OCI-LY7 (cell line): ENCODE data around the gene RAD54L.
A peak's percentile ranks its signal among the peaks of the same experiment; 100 is the strongest.

Experiments used
- EZH2phosphoT487 ChIP-seq: fragments of 200-600 bp; sonication (generic); IDR thresholded peaks from 2 replicates; pipeline ENCODE4 v1.6.1; 2018; ENCODE audit warnings: low read depth, borderline replicate concordance, mild to moderate bottlenecking, mixed run types, antibody characterized with exemption, low read length, moderate library complexity, mixed read lengths
- TF ChIP-seq, protein P1 (sequence below): fragments of 200-600 bp; sonication (generic); conservative IDR thresholded peaks from 2 replicates; pipeline ENCODE4 v1.5.1; 2014; ENCODE audit warnings: mild to moderate bottlenecking, antibody characterized with exemption, low read length, moderate library complexity, mixed read lengths

- TF ChIP-seq, protein P1, sequence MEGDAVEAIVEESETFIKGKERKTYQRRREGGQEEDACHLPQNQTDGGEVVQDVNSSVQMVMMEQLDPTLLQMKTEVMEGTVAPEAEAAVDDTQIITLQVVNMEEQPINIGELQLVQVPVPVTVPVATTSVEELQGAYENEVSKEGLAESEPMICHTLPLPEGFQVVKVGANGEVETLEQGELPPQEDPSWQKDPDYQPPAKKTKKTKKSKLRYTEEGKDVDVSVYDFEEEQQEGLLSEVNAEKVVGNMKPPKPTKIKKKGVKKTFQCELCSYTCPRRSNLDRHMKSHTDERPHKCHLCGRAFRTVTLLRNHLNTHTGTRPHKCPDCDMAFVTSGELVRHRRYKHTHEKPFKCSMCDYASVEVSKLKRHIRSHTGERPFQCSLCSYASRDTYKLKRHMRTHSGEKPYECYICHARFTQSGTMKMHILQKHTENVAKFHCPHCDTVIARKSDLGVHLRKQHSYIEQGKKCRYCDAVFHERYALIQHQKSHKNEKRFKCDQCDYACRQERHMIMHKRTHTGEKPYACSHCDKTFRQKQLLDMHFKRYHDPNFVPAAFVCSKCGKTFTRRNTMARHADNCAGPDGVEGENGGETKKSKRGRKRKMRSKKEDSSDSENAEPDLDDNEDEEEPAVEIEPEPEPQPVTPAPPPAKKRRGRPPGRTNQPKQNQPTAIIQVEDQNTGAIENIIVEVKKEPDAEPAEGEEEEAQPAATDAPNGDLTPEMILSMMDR, result peak; percentile 44
- TF ChIP-seq EZH2phosphoT487, result no peak
Observed at GRCh38 chr1:46199233-46199749, 48.3 kb upstream of the RAD54L start.
